Measurements from ENCODE around the gene MMEL1.

Gene MMEL1

DNA sequence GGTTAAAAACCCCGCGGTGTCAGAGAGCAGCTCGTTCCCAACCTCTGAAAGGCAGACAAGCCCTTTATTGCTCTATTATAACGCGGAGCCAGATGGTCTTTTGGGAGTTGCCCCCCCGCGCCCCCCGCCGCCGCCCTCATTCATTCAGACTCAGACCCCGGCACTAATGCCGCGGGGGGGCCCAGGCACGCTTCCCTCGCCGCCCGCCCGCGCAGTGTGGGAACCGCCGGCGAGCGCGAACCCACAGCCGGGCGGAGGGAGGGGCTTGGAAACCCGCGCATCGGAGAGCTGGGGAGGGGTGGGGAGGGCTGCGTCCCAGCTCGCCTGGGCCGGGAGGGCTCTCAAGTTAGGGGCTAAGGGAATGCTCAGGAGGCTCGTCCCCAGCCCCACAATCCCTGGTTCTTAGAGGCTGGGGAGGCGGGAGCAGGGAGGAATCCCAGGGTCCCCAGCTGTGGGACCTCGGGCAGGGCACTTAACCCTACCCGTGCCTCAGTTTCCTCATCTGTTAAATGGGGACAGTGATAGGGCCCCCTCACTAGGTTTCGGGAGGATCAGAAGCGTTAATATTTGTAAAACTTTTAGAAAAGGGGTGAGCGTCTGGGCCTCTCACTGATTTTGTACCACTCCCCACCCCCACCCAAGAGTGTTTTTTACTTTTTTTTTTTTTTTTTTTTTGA lies 91.9 kb downstream of the MMEL1 start:
- CTCF ChIA-PET, result interaction anchor here (0.7 kb wide), 1 partner anchor 126 kb away, joined by 3 read pairs; no protein-coding TSS in a partner anchor
- Histone ChIP-seq H3K27ac (ENCODE audit: extremely low read depth, low read depth, low read length) (no peak overlapping the region), H3K36me3 (ENCODE audit: control insufficient read depth in 2 of 2, insufficient read depth in 1 of 2, low read length in 2 of 2) (no peaks in the 10 kb centered on the region), H3K4me3 (ENCODE audit: low read depth, low read length) (no peak overlapping the region), H3K4me1 (ENCODE audit: control insufficient read depth, insufficient read depth, low read length) (peaks cover 6% of the 10 kb centered on the region), H3K9me3 (ENCODE audit: control insufficient read depth, insufficient read depth, low read depth, low read length) (no peaks in the 10 kb centered on the region)
- POLR2A ChIA-PET, result no interaction called here
- TF ChIP-seq ZFHX2 (tag by site-specific recombination; conservative IDR thresholded peaks at IDR 0.05), result 0 out of 2 replicates have a peak, but pooled peaks have one; percentile 13
- TF ChIP-seq ZNF292 (tag by site-specific recombination; IDR thresholded peaks at IDR 0.05; ENCODE audit: borderline replicate concordance, low read depth), result no peak
- TF ChIP-seq ZBTB26 (tag by site-specific recombination; optimal IDR thresholded peaks at IDR 0.05), result peak; percentile 15
